GM23248 (cell line): ENCODE data around the gene PLEKHA5.

ENCODE experiments used
- EZH2 ChIP-seq: fragments of 200-600 bp; sonication (generic); IDR thresholded peaks from 2 replicates; pipeline ENCODE4 v1.6.1; 2018; ENCODE audit warnings: antibody characterized with exemption, mild to moderate bottlenecking; ENCODE audit not compliant: insufficient read depth, poor library complexity, severe bottlenecking
- EZH2phosphoT487 ChIP-seq: fragments of 200-600 bp; sonication (generic); IDR thresholded peaks from 2 replicates; pipeline ENCODE4 v1.6.1; 2018; ENCODE audit warnings: antibody characterized with exemption, moderate library complexity, mild to moderate bottlenecking, low read depth; ENCODE audit not compliant: insufficient read depth

GRCh38 chr12:19186722-19187661, 57.5 kb downstream of the PLEKHA5 start:
- no peak for TF ChIP-seq EZH2phosphoT487
- no peak for TF ChIP-seq EZH2
